Activated naive CD4-positive, alpha-beta T cell treated with anti-CD3 and anti-CD28 coated beads, Interleukin-2, amount 50 U/mL, for 24 hours (primary cell): ENCODE measurements around the gene DCT.
"Not testable (repeated sequence)": the region's sequence is repeated elsewhere in the genome, so short reads cannot be mapped to it uniquely, and the experiment has no call there.

Experiments used
- H3K27ac Mint-ChIP-seq: one replicate; pipeline ENCODE4 v1.8.0; 2021; ENCODE audit warnings: mild to moderate bottlenecking, mixed read lengths
- H3K27me3 Mint-ChIP-seq: one replicate; pipeline ENCODE4 v1.8.0; 2021; ENCODE audit warnings: mixed read lengths
- H3K36me3 Mint-ChIP-seq: one replicate; pipeline ENCODE4 v1.8.0; 2021; ENCODE audit warnings: mixed read lengths
- H3K4me1 Mint-ChIP-seq: one replicate; pipeline ENCODE4 v1.8.0; 2021; ENCODE audit warnings: mixed read lengths
- H3K4me3 Mint-ChIP-seq: one replicate; pipeline ENCODE4 v1.8.0; 2021; ENCODE audit warnings: mild to moderate bottlenecking, mixed read lengths
- H3K9me3 Mint-ChIP-seq: one replicate; pipeline ENCODE4 v1.8.0; 2021; ENCODE audit warnings: mixed read lengths

DCT gene

DNA sequence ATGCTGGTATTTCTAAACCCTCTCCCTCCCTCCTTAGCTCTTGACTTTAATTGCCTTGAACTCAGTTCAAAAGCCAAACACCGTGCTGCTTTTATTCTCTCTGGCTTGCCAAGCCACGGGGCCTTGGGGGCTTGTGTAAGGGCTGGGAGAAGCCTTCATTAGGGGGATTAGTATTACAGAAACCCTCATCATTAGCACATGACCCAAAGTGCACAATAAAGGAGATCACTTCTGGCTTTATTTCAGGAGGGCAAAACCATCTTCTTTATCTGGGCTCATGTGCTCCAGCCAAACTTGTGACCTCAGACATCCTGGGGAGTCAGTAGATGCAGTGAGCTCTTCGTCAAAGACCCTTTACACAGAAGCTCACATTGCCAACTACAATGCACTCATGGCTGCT is at the start of gene DCT:
Gene DCT (minus strand): TSS at position 67 of the 400 bp plus-strand sequence. CDS start 427 bp downstream, outside the sequence.
- Mint-ChIP-seq H3K27ac (peak within 1 kb of the TSS; percentile 6), H3K4me1 (no peaks in the 10 kb centered on the region), H3K27me3 (no peaks in the 10 kb centered on the region), H3K36me3 (no peaks in the 10 kb centered on the region), H3K9me3 (no peaks in the 10 kb centered on the region), H3K4me3 (no peak within 1 kb of the TSS)

DNA sequence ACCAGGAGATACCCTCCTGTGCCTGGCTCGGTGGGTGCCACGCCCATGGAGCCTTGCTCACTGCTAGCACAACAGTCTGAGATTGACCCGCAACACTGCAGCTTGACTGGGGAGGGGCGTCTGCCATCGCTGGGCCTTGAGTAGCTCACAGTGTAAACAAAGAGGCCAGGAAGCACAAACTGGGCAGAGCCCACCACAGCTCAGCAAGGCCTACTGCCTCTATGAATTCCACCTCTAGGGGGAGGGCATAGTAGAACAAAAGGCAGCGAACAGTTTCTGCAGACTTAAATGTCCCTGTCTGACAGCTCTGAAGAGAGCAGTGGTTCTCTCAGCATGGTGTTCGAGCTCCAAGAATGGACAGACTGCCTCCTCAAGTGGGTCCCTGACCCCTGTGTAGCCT is 47.5 kb upstream of the DCT start:
- not testable (repeated sequence) for H3K27ac Mint-ChIP-seq, H3K4me3 Mint-ChIP-seq, H3K4me1 Mint-ChIP-seq, H3K9me3 Mint-ChIP-seq, H3K27me3 Mint-ChIP-seq, H3K36me3 Mint-ChIP-seq

DNA sequence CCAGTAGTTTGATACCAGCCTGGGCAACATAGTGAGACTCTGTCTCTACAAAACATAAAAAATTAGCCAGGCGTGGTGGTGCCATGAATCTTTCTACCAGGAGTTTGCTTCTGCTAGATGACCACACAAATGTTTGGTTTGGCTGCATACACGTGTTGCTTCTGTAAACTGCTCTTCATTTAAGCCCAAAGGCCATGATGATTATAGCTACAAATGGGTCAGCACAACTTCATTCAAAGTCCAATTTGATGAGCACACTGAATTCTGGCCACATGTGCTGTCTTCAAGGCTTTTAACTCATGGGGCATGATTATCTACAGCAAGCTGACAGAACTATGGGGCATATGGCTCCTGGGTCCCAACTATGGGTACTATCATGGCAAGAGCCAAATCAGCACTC is 46.3 kb upstream of the DCT start:
- H3K27me3 Mint-ChIP-seq: no peaks in the 10 kb centered on the region
- peaks cover 5% of the 10 kb centered on the region for H3K36me3 Mint-ChIP-seq
- peaks cover 5% of the 10 kb centered on the region for H3K9me3 Mint-ChIP-seq
- no peaks in the 10 kb centered on the region for H3K4me1 Mint-ChIP-seq
- no peak overlapping the region for H3K27ac Mint-ChIP-seq
- H3K4me3 Mint-ChIP-seq: no peak overlapping the region

DNA sequence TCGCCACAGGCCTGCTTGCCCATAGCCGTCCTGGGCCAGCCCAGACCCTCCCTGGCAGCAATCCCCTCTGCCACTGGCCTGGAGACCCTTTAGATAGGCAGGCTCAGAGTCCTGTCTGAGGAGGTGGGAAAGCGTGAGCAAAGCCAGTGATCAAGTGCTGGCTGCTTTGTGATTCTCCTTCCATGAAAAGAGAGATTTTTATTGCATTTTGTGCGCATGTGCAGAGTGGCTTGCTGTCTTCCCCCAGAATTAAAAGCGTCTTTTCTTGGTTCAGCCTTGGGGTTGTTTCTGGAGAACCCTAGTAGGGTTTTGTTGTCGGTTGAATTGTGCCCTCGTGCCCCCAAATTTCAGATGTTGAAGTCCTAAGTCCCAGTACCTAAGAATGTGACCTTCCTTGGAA is 44.9 kb upstream of the DCT start:
- H3K4me3 Mint-ChIP-seq: no peak overlapping the region
- H3K36me3 Mint-ChIP-seq: peaks cover 5% of the 10 kb centered on the region
- peaks cover 5% of the 10 kb centered on the region for H3K9me3 Mint-ChIP-seq
- no peak overlapping the region for H3K27ac Mint-ChIP-seq
- no peaks in the 10 kb centered on the region for H3K4me1 Mint-ChIP-seq
- no peaks in the 10 kb centered on the region for H3K27me3 Mint-ChIP-seq

DNA sequence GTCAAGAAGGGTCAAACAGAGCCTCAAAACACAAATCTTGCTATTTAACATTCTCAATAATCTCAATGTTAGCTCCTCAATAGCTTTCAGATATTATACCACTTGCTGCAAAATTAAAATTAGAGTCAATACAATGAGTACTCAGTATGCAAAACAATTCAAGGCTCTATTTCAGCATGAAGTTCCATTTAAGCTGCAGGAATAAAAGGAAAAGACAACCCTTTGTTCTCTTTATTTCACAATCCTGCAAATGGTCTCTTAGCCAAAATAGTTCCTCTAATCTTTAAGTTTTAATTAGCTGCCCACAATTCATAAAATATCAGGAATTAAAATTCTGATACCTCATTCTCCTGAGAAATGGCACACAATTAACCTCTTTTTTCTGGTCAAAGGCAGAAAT is 40.5 kb upstream of the DCT start:
- Mint-ChIP-seq H3K9me3 (peaks cover 4% of the 10 kb centered on the region), H3K27ac (no peak overlapping the region)

DNA sequence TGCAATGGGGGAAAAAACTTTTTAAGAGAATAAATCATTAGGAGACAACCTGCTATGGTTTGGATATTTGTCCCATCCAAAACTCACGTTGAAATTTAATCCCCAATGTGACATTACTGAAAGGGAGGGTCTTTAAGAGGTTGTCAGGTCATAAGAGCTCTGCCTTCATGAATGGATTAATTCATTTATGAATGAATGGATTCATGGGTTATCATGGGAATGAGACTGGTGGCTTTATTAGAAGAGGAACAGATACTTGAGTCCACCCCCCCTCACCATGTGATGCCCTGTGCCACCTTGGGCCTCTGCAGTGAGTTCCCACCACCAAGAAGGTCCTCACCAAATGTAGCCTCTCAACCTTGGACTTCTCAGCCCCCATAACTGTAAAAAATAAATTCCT is 37.0 kb upstream of the DCT start:
- Mint-ChIP-seq H3K27ac (no peak overlapping the region), H3K4me3 (no peak overlapping the region), H3K27me3 (no peaks in the 10 kb centered on the region), H3K9me3 (peaks cover 4% of the 10 kb centered on the region), H3K4me1 (no peaks in the 10 kb centered on the region), H3K36me3 (no peaks in the 10 kb centered on the region)

More for the DNA sequence above, 40.5 kb upstream of the DCT start:
- no peak overlapping the region for H3K4me3 Mint-ChIP-seq
- no peaks in the 10 kb centered on the region for H3K27me3 Mint-ChIP-seq
- H3K4me1 Mint-ChIP-seq: no peaks in the 10 kb centered on the region
- H3K36me3 Mint-ChIP-seq: no peaks in the 10 kb centered on the region

DNA sequence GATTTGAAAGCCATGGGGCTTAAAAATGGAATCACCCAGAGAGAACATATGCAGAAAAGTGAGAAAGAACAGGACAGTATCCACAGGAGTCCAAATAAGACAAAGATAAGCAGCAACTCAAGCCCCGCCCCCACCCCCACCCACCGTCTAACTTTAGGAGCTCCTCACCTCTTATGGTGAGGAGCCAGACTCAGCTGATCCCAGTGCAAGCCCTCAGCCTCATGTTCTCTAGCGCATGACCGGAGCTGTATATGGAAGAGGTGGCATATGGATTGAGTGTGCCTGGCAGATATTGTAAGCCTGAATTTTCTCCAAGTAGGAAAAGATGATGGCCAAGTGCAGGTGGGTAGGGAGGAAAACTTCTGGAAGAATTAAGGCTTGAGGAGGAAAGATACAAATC is 36.4 kb upstream of the DCT start:
- Mint-ChIP-seq H3K27ac (no peak overlapping the region), H3K36me3 (no peaks in the 10 kb centered on the region), H3K4me1 (no peaks in the 10 kb centered on the region), H3K27me3 (no peaks in the 10 kb centered on the region), H3K4me3 (no peak overlapping the region), H3K9me3 (peaks cover 6% of the 10 kb centered on the region)

DNA sequence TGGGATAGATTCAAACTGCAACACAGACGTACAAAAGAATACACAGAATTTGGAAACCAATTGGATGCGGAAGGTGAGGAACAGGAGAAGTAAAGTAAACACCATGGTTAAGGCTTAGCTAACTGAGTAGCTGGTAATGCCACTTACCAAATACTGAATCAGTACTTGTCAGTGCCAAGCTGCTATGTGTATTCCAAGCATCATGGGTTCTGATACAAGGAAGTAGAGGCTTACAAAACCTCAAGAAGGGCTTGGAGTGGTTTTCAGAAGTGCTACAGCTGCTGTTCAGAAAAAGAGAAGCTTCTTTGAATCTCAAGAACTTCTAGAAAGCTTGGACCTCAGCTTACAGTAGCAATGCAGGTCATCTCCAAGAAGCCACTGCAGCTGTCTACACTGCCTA is 35.9 kb upstream of the DCT start:
- no peak overlapping the region for H3K27ac Mint-ChIP-seq
- peaks cover 9% of the 10 kb centered on the region for H3K9me3 Mint-ChIP-seq
- H3K27me3 Mint-ChIP-seq: no peaks in the 10 kb centered on the region
- H3K36me3 Mint-ChIP-seq: peaks cover 2% of the 10 kb centered on the region
- no peak overlapping the region for H3K4me3 Mint-ChIP-seq
- no peaks in the 10 kb centered on the region for H3K4me1 Mint-ChIP-seq

DNA sequence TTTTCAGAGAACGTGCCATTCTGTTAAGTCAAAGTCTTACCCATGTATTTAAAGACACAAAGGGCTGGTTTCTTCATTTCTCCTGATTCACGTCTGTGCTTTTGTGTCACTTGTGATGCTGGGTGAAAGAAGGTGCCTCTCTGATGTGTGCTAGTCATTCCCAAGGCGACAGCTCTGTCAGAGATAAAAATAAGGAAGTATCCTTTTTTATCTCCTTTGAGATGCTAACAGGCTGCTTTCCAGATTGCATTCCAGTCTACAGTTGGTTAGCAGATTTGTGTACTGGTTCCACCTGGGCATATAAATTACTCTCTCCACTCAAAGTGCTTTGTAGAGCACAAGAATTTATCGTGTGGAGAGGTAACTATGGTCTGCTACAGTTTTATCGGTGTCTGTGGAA is 33.5 kb upstream of the DCT start:
- Mint-ChIP-seq H3K36me3 (peaks cover 4% of the 10 kb centered on the region), H3K27ac (no peak overlapping the region), H3K9me3 (peaks cover 4% of the 10 kb centered on the region), H3K27me3 (no peaks in the 10 kb centered on the region), H3K4me1 (peaks cover 8% of the 10 kb centered on the region), H3K4me3 (no peak overlapping the region)

DNA sequence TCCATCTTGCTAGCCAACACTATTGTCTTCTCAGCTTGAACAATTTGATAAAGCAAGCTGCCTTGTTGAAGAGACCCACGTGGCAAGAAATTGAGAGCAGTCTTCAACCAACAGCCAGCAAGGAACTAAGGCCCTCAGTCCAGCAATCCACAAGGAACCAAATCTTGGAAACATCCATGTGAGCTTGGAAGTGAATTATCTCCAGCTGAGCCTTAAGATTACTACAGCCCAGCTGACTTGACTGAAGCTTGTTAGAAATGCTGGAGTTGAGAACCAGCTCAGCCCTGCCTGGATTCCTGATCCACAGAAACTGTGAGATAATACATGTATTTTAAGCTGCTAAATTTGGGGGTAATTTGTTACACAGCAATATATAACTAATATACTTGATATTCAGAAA is 26.2 kb upstream of the DCT start:
- H3K36me3 Mint-ChIP-seq: peaks cover 3% of the 10 kb centered on the region
- H3K27ac Mint-ChIP-seq: no peak overlapping the region
- peaks cover under 1% of the 10 kb centered on the region for H3K9me3 Mint-ChIP-seq
- peaks cover 22% of the 10 kb centered on the region for H3K4me1 Mint-ChIP-seq
- H3K27me3 Mint-ChIP-seq: no peaks in the 10 kb centered on the region
- no peak overlapping the region for H3K4me3 Mint-ChIP-seq

DNA sequence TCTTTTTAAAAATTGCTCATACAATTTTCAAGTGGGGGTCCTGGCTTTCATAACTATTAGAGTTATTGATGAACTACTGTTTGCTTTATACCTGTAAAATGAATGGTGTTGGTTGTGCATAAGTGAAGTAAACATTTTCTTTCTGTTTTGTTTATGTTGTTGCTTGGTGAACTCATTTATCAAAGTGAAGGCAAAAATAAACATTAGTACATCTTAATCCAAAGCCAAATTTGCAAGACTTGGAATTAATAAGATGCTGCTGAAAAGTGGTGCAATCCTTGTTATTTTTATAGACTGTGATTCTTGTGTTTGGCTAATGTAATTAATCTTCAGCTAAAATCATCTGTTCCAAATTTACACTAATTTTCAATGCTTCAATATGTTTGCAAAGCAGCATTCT is 24.4 kb upstream of the DCT start:
- H3K9me3 Mint-ChIP-seq: no peaks in the 10 kb centered on the region
- H3K27ac Mint-ChIP-seq: no peak overlapping the region
- H3K4me3 Mint-ChIP-seq: no peak overlapping the region
- peaks cover 22% of the 10 kb centered on the region for H3K4me1 Mint-ChIP-seq
- no peaks in the 10 kb centered on the region for H3K27me3 Mint-ChIP-seq
- H3K36me3 Mint-ChIP-seq: no peaks in the 10 kb centered on the region

DNA sequence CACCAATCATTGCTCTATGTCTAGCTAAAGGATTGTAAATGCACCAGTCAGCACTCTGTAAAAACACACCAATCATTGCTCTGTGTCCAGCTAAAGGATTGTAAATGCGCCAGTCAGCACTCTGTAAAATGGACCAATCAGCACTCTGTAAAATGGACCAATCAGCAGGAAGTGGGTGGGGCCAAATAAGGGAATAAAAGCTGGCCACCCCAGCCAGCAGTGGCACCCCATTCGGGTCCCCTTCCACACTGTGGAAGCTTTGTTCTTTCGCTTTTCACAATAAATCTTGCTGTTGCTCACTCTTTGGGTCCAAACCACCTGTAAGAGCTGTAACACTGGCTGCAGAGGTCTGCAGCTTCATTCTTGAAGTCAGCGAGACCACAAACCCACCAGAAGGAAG is 19.3 kb upstream of the DCT start:
- not testable (repeated sequence) for H3K27me3 Mint-ChIP-seq, H3K27ac Mint-ChIP-seq, H3K4me3 Mint-ChIP-seq, H3K36me3 Mint-ChIP-seq, H3K4me1 Mint-ChIP-seq, H3K9me3 Mint-ChIP-seq

DNA sequence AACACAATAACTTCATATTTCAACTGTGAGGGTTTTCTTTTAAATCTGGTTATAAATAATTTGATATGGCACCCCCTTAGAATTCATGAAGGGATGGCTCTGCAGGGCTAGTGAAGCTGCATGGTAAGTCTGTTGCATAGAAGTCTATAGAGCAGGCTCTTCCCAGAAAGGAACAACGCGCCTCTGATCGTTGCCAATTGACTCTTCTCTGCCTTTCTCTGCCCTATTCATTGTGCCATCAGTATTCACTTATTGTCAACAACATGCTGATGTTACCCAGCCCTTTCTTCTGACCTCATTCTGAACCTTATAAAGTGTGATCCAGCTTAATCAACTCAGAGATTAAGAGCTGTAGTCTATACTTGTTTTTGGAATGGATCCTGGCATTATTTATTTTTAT is 16.3 kb upstream of the DCT start:
- Mint-ChIP-seq H3K36me3 (no peaks in the 10 kb centered on the region), H3K9me3 (no peaks in the 10 kb centered on the region), H3K4me1 (no peaks in the 10 kb centered on the region), H3K27me3 (no peaks in the 10 kb centered on the region), H3K27ac (no peak overlapping the region), H3K4me3 (no peak overlapping the region)

DNA sequence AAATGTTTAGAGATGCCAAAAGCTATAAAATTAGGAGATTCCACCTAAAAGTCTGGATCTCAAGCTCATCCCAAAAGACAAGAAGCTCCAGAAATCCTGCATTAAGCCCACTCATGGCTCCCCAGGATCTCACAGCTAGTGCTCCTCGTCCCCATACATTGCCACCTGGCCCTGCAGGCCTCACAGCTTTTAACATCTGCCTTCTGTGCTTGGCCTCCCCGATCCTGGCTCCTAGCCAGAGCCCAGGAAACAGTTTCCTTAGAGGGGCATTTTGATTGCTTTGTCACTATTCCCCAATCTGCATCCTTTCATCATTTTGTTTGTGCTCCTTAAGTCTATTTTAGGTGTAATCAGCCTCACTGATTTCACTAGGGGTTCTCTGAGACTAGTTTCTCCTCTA is 14.5 kb upstream of the DCT start:
- H3K9me3 Mint-ChIP-seq: no peaks in the 10 kb centered on the region
- H3K36me3 Mint-ChIP-seq: no peaks in the 10 kb centered on the region
- H3K4me1 Mint-ChIP-seq: no peaks in the 10 kb centered on the region
- H3K4me3 Mint-ChIP-seq: no peak overlapping the region
- no peaks in the 10 kb centered on the region for H3K27me3 Mint-ChIP-seq
- no peak overlapping the region for H3K27ac Mint-ChIP-seq

DNA sequence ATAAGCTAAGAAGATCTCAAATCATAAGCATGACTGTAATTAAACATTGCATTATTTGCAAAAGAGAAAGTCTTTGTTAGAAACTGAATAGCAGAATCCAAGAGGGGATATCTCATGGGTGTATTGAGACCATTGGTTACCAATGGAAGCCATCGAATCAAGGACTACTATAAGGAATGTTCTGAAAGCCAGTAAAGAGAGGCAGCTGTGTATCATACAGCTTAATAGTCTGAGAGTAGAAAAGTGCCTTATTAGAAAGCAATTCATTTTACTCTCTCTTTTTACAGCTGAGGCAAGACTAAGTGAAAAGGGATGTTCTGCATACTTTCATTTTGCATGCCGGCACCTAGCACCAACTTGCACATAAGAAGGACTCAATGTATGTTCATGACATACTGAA is 7.6 kb upstream of the DCT start:
- Mint-ChIP-seq H3K27me3 (no peaks in the 10 kb centered on the region), H3K4me3 (no peak overlapping the region), H3K4me1 (no peaks in the 10 kb centered on the region), H3K36me3 (no peaks in the 10 kb centered on the region), H3K9me3 (no peaks in the 10 kb centered on the region), H3K27ac (no peak overlapping the region)

DNA sequence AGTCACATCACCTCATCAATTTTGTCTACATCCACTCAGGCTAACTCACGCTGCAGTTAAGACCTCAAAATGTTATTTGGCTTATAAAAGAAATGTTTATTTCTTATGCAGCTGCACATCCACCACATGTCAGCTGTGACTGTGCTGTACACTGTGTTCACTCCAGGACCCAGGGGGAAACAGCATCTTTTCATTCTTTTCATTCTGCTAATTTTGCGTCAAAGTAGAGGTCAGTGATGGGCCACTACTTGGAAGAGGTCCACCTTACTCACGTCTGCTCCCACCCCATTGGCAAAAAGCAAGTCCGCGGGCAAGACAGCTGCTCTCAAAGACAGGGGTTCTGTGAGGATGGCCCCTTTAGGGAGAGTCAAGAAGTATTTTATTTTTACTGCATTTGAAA is 4.5 kb upstream of the DCT start:
- Mint-ChIP-seq H3K9me3 (no peaks in the 10 kb centered on the region), H3K4me3 (no peak overlapping the region), H3K36me3 (no peaks in the 10 kb centered on the region)

DNA sequence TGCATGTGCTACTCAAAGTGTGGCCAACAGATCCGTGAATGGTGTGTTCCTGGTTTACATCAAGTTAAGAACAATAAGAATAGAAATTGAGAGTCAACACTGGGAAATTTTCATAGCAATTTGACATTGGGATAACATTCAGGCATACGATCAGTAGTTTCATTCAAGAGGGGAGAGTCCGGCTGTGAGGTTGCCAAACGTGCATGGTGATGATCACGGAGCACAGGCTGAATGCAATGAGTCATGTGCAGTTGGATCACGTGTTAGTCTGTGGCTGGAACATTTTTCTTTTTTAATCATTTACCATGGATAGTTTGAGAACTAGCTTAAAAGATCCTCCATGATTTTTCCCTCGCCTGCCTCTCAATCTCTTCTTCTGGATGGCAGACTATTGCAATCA is 2.5 kb upstream of the DCT start:
- Mint-ChIP-seq H3K4me1 (no peaks in the 10 kb centered on the region), H3K27ac (no peak overlapping the region), H3K27me3 (no peaks in the 10 kb centered on the region), H3K9me3 (no peaks in the 10 kb centered on the region), H3K4me3 (no peak overlapping the region), H3K36me3 (no peaks in the 10 kb centered on the region)

More for the DNA sequence above, 4.5 kb upstream of the DCT start:
- Mint-ChIP-seq H3K27ac (no peak overlapping the region), H3K27me3 (no peaks in the 10 kb centered on the region), H3K4me1 (no peaks in the 10 kb centered on the region)
